Measurements from ENCODE around the gene SLC16A4. TPM values are rescaled to one million over a fixed set of nuclear protein-coding genes. Genes with fewer than 3 reads are reported as not detected.

SLC16A4 gene
- total RNA-seq, 1 donor from 2014 or later, result 25.8 TPM

- no peak for DNase-seq (ENCODE audit: extremely low spot score, unreplicated experiment)
- Mint-ChIP-seq H3K4me1 (ENCODE audit: unreplicated experiment) (no peaks in the 10 kb centered on the region), H3K36me3 (ENCODE audit: unreplicated experiment) (no peaks in the 10 kb centered on the region), H3K4me3 (ENCODE audit: unreplicated experiment) (no peak overlapping the region), H3K27ac (ENCODE audit: unreplicated experiment) (no peak overlapping the region), H3K9me3 (ENCODE audit: unreplicated experiment) (no peaks in the 10 kb centered on the region), H3K27me3 (ENCODE audit: unreplicated experiment) (peaks cover 4% of the 10 kb centered on the region)
- no peak for TF ChIP-seq CTCF (IDR thresholded peaks at IDR 0.05)
Measured at GRCh38 chr1:110328700-110329099, 62.1 kb downstream of the SLC16A4 start.

- no peaks in the 10 kb centered on the region for H3K9me3 Mint-ChIP-seq (ENCODE audit: unreplicated experiment)
- TF ChIP-seq CTCF (IDR thresholded peaks at IDR 0.05), result no peak
- no peaks in the 10 kb centered on the region for H3K4me1 Mint-ChIP-seq (ENCODE audit: unreplicated experiment)
- H3K4me3 Mint-ChIP-seq (ENCODE audit: unreplicated experiment), result no peak overlapping the region
- no peak overlapping the region for H3K27ac Mint-ChIP-seq (ENCODE audit: unreplicated experiment)
- H3K36me3 Mint-ChIP-seq (ENCODE audit: unreplicated experiment), result no peaks in the 10 kb centered on the region
- no peak for DNase-seq (ENCODE audit: extremely low spot score, unreplicated experiment)
- peaks cover 6% of the 10 kb centered on the region for H3K27me3 Mint-ChIP-seq (ENCODE audit: unreplicated experiment)
Measured at GRCh38 chr1:110328274-110328673, 62.6 kb downstream of the SLC16A4 start.

GRCh38 chr1:110326826-110327225 lies 64.0 kb downstream of the SLC16A4 start:
- H3K27me3 Mint-ChIP-seq (ENCODE audit: unreplicated experiment), result peaks cover 14% of the 10 kb centered on the region
- no peak overlapping the region for H3K27ac Mint-ChIP-seq (ENCODE audit: unreplicated experiment)
- H3K4me3 Mint-ChIP-seq (ENCODE audit: unreplicated experiment), result no peak overlapping the region
- no peaks in the 10 kb centered on the region for H3K9me3 Mint-ChIP-seq (ENCODE audit: unreplicated experiment)
- DNase-seq (ENCODE audit: extremely low spot score, unreplicated experiment), result no peak
- H3K4me1 Mint-ChIP-seq (ENCODE audit: unreplicated experiment), result no peaks in the 10 kb centered on the region
- no peak for TF ChIP-seq CTCF (IDR thresholded peaks at IDR 0.05)
- no peaks in the 10 kb centered on the region for H3K36me3 Mint-ChIP-seq (ENCODE audit: unreplicated experiment)

- H3K4me1 Mint-ChIP-seq (ENCODE audit: unreplicated experiment), result no peaks in the 10 kb centered on the region
- peaks cover under 1% of the 10 kb centered on the region for H3K9me3 Mint-ChIP-seq (ENCODE audit: unreplicated experiment)
Measured at GRCh38 chr1:110324667-110325066, 66.2 kb downstream of the SLC16A4 start.

GRCh38 chr1:110321846-110322245 lies 69.0 kb downstream of the SLC16A4 start:
- no peaks in the 10 kb centered on the region for H3K36me3 Mint-ChIP-seq (ENCODE audit: unreplicated experiment)
- DNase-seq (ENCODE audit: extremely low spot score, unreplicated experiment), result peak; percentile 11

More at GRCh38 chr1:110324667-110325066, 66.2 kb downstream of the SLC16A4 start:
- no peak for DNase-seq (ENCODE audit: extremely low spot score, unreplicated experiment)
- Mint-ChIP-seq H3K4me3 (ENCODE audit: unreplicated experiment) (no peak overlapping the region), H3K36me3 (ENCODE audit: unreplicated experiment) (no peaks in the 10 kb centered on the region), H3K27me3 (ENCODE audit: unreplicated experiment) (peaks cover 16% of the 10 kb centered on the region), H3K27ac (ENCODE audit: unreplicated experiment) (no peak overlapping the region)
- TF ChIP-seq CTCF (IDR thresholded peaks at IDR 0.05), result no peak

More at GRCh38 chr1:110321846-110322245, 69.0 kb downstream of the SLC16A4 start:
- Mint-ChIP-seq H3K27me3 (ENCODE audit: unreplicated experiment) (peaks cover 25% of the 10 kb centered on the region), H3K4me1 (ENCODE audit: unreplicated experiment) (no peaks in the 10 kb centered on the region), H3K27ac (ENCODE audit: unreplicated experiment) (no peak overlapping the region), H3K4me3 (ENCODE audit: unreplicated experiment) (no peak overlapping the region), H3K9me3 (ENCODE audit: unreplicated experiment) (peaks cover 3% of the 10 kb centered on the region)
- TF ChIP-seq CTCF (IDR thresholded peaks at IDR 0.05), result no peak

Measured in osteocyte (in vitro differentiated cells).